Activated naive CD4-positive, alpha-beta T cell treated with anti-CD3 and anti-CD28 coated beads for 36 hours (primary cell): ENCODE results near the gene TLR1. TPM values are rescaled to one million over a fixed set of nuclear protein-coding genes. Genes with fewer than 3 reads are reported as not detected.

Experiments
- CTCF ChIA-PET: fragments of 350-600 bp; sonication (Branson Sonifier 250); formaldehyde crosslinking; loops from one replicate; lab custom pipeline; 2021; ENCODE audit warnings: antibody characterized with exemption; lab: Charles Lee
- DNase-seq: peaks from one replicate; pipeline ENCODE4 v3.0.0-alpha.2; 2020
- H3K27ac Mint-ChIP-seq: one replicate; pipeline ENCODE4 v1.8.0; 2021; ENCODE audit warnings: mild to moderate bottlenecking, mixed read lengths
- H3K27me3 Mint-ChIP-seq: one replicate; pipeline ENCODE4 v1.8.0; 2021; ENCODE audit warnings: low read depth, mixed read lengths
- H3K36me3 Mint-ChIP-seq: one replicate; pipeline ENCODE4 v1.8.0; 2021; ENCODE audit warnings: low read depth, mixed read lengths
- H3K4me1 Mint-ChIP-seq: one replicate; pipeline ENCODE4 v1.8.0; 2021; ENCODE audit warnings: low read depth, mixed read lengths
- H3K4me3 Mint-ChIP-seq: one replicate; pipeline ENCODE4 v1.8.0; 2021; ENCODE audit warnings: mild to moderate bottlenecking, moderate library complexity, mixed read lengths
- H3K9me3 Mint-ChIP-seq: one replicate; pipeline ENCODE4 v1.8.0; 2021; ENCODE audit warnings: mixed read lengths
- intact Hi-C: fragments of 100-400 bp; cut with micrococcal nuclease; formaldehyde crosslinking; loops from one replicate; pipeline ENCODE4 v1.15.1; 2023
- total RNA-seq, 2 experiments: library from RNA; stranded (reverse); gene quantifications; one replicate each; pipeline ENCODE4 v1.2.3, GENCODE V29; 2021

Gene TLR1
- total RNA-seq, 2 experiments from 2014 or later = 4.0 to 4.2 TPM

- no peaks in the 10 kb centered on the region for H3K27me3 Mint-ChIP-seq
- intact Hi-C loops = no loop called here
- CTCF ChIA-PET = interaction anchor here (0.6 kb wide), 1 partner anchor 501 kb away, joined by 3 read pairs; no protein-coding TSS in a partner anchor
These were observed 52.1 kb downstream of the TLR1 start for GRCh38 chr4:38752372-38752940.

GRCh38 chr4:38751341-38752010 lies 53.1 kb downstream of the TLR1 start:
- DNase-seq = no peak
- intact Hi-C loops = no loop called here
- H3K27me3 Mint-ChIP-seq = no peaks in the 10 kb centered on the region
- no peaks in the 10 kb centered on the region for H3K36me3 Mint-ChIP-seq
- CTCF ChIA-PET = no interaction called here
- H3K9me3 Mint-ChIP-seq = peaks cover 15% of the 10 kb centered on the region
- H3K4me3 Mint-ChIP-seq = no peak overlapping the region
- H3K4me1 Mint-ChIP-seq = no peaks in the 10 kb centered on the region
- H3K27ac Mint-ChIP-seq = no peak overlapping the region

More at GRCh38 chr4:38752372-38752940, 52.1 kb downstream of the TLR1 start:
- no peaks in the 10 kb centered on the region for H3K4me1 Mint-ChIP-seq
- no peak overlapping the region for H3K4me3 Mint-ChIP-seq
- H3K27ac Mint-ChIP-seq = no peak overlapping the region
- H3K9me3 Mint-ChIP-seq = peaks cover 7% of the 10 kb centered on the region
- no peak for DNase-seq
- no peaks in the 10 kb centered on the region for H3K36me3 Mint-ChIP-seq

GRCh38 chr4:38749336-38749735 lies 55.3 kb downstream of the TLR1 start:
- Mint-ChIP-seq H3K4me3 (no peak overlapping the region), H3K4me1 (no peaks in the 10 kb centered on the region), H3K27ac (no peak overlapping the region), H3K27me3 (no peaks in the 10 kb centered on the region), H3K36me3 (no peaks in the 10 kb centered on the region), H3K9me3 (peaks cover 16% of the 10 kb centered on the region)
- CTCF ChIA-PET = interaction anchor here (0.7 to 0.8 kb wide), 2 partner anchors 31 to 257 kb away, joined by 3 to 4 read pairs; no protein-coding TSS in a partner anchor
- no peak for DNase-seq
- intact Hi-C loops = no loop called here

GRCh38 chr4:38747629-38748028 lies 57.0 kb downstream of the TLR1 start:
- CTCF ChIA-PET = no interaction called here
- Mint-ChIP-seq H3K4me3 (no peak overlapping the region), H3K9me3 (peaks cover 16% of the 10 kb centered on the region), H3K36me3 (no peaks in the 10 kb centered on the region), H3K4me1 (peaks cover 4% of the 10 kb centered on the region), H3K27me3 (no peaks in the 10 kb centered on the region), H3K27ac (no peak overlapping the region)
- no peak for DNase-seq
- intact Hi-C loops = no loop called here

Other genes with a start within 250 kb of the TLR1 start
- 10 to 100 TPM; 15.2 to 15.8 TPM for gene KLF3, start 140.6 kb downstream of the TLR1 start, total RNA-seq
- under 1 TPM; 0.12 to 0.17 TPM for gene TLR10, start 21.8 kb downstream of the TLR1 start, total RNA-seq
- 1 to 10 TPM; 3.6 TPM for gene TLR6, start 52.0 kb upstream of the TLR1 start, total RNA-seq
- under 1 TPM; 0.24 to 0.81 TPM for gene FAM114A1, start 63.0 kb upstream of the TLR1 start, total RNA-seq
- gene TMEM156, start 227.6 kb upstream of the TLR1 start, total RNA-seq = 10 to 100 TPM; 10.2 to 11.3 TPM